HG02571 (cell line): Measurements from ENCODE around the gene DLGAP1.
"Not testable (repeated sequence)": the region's sequence is repeated elsewhere in the genome, so short reads cannot be mapped to it uniquely, and the experiment has no call there.

ENCODE experiments used
- ATAC-seq: cut with Tn5 transposase; IDR thresholded peaks from one replicate; pipeline ENCODE4 v1.9.1; 2021; ENCODE audit warnings: mild to moderate bottlenecking, moderate library complexity; ENCODE audit not compliant: unreplicated experiment

DLGAP1 gene

GRCh38 chr18:3580523-3581025, 874.5 kb downstream of the DLGAP1 start:
- not testable (repeated sequence) for ATAC-seq

GRCh38 chr18:3579701-3580100, 875.4 kb downstream of the DLGAP1 start:
- no peak for ATAC-seq

GRCh38 chr18:3578621-3579020, 876.5 kb downstream of the DLGAP1 start:
- ATAC-seq = no peak

- ATAC-seq = no peak
Observed at GRCh38 chr18:3577281-3577855, 877.7 kb downstream of the DLGAP1 start.

GRCh38 chr18:3572761-3573160, 882.3 kb downstream of the DLGAP1 start:
- ATAC-seq = no peak

GRCh38 chr18:3566851-3567250, 888.3 kb downstream of the DLGAP1 start:
- no peak for ATAC-seq

GRCh38 chr18:3560755-3561154, 894.4 kb downstream of the DLGAP1 start:
- ATAC-seq = no peak

- ATAC-seq = no peak
Observed at GRCh38 chr18:3554811-3555427, 900.2 kb downstream of the DLGAP1 start.

- ATAC-seq = no peak
Observed at GRCh38 chr18:3554091-3554601, 901.0 kb downstream of the DLGAP1 start.

GRCh38 chr18:3552305-3552704, 902.8 kb downstream of the DLGAP1 start:
- ATAC-seq = no peak

- no peak for ATAC-seq
Observed at GRCh38 chr18:3547891-3548615, 907.1 kb downstream of the DLGAP1 start.

- ATAC-seq = no peak
Observed at GRCh38 chr18:3546106-3546505, 909.0 kb downstream of the DLGAP1 start.

- no peak for ATAC-seq
Observed at GRCh38 chr18:3544537-3544936, 910.6 kb downstream of the DLGAP1 start.

- ATAC-seq = peak; percentile 97
Observed at GRCh38 chr18:3541549-3542386, 913.3 kb downstream of the DLGAP1 start.

- no peak for ATAC-seq
Observed at GRCh38 chr18:3540805-3541548, 914.1 kb downstream of the DLGAP1 start.

- ATAC-seq = no peak
Observed at GRCh38 chr18:3538954-3539617, 916.0 kb downstream of the DLGAP1 start.

- no peak for ATAC-seq
Observed at GRCh38 chr18:3538456-3538855, 916.7 kb downstream of the DLGAP1 start.

GRCh38 chr18:3530807-3531206, 924.3 kb downstream of the DLGAP1 start:
- ATAC-seq = no peak

GRCh38 chr18:3529601-3530000, 925.5 kb downstream of the DLGAP1 start:
- no peak for ATAC-seq

GRCh38 chr18:3529077-3529476, 926.0 kb downstream of the DLGAP1 start:
- no peak for ATAC-seq
